Measurements from ENCODE around the gene MBD4.

- TF ChIP-seq CTCF (IDR thresholded peaks at IDR 0.05) = no peak
- no peak for TF ChIP-seq POLR2A (IDR thresholded peaks at IDR 0.05)
Observed at GRCh38 chr3:129463094-129463493, 23.3 kb upstream of the MBD4 start.

All from thyroid gland (tissue), 4 donors.